ENCODE measurements around the gene ST6GAL1.

DNA sequence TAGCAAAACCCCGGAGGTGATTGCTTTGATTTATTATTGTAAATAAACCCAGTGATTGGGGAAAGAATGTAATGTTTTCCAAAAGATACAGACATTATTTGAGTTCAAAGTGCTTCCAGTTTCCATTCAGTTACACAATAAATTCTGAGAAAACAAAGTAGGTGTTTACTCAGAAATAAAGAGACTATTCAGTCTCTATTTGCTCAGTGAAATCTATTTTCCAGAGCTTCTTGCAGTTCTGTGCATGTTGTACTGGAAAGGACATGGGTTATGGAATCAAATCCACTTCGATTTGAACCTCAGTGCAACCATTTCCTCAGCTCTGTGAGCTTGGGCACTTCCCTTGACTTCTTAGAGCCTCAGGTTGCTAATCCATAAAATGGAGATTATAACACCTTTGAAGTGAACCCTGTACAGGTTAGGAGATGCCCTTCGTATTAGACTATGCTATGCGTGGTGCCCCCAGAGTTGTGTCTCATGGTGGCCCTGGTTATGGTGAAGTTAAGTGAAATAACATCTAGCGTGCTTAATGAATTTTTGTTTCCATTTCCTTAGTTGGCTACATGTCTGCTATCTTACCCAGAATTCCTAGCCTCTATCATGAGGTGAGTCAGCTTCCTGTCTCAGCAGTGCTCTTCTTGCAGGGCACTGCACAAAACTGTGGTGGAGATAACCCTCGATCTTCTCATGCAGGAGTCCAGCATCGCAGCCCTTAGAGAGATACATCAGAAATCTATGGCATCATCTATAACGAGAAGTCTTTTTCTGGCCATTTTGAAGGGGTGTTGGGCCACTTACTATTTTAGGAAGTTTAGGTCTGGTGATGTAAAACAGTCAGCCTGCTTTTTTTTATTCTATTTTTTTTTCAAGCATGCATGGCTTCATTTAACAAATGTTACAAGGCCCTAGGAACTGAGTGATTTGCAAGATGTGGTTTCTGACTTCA, 111.3 kb downstream of the ST6GAL1 start:
- TF ChIP-seq CTCF (IDR thresholded peaks at IDR 0.05; ENCODE audit: insufficient read depth, low read depth, low read length) (no peak), EZH2 (IDR thresholded peaks at IDR 0.05; ENCODE audit: insufficient read depth, low read length) (no peak)

Measured in astrocyte (in vitro differentiated cells and primary cell).